ENCODE measurements around the gene ZNF689. TPM values are rescaled to one million over a fixed set of nuclear protein-coding genes. Genes with fewer than 3 reads are reported as not detected.

Gene ZNF689
- total and polyA plus RNA-seq, 2 donors (not counting 1 experiment from before 2014, with no cell fraction given): 3.5 to 6.1 TPM

DNA sequence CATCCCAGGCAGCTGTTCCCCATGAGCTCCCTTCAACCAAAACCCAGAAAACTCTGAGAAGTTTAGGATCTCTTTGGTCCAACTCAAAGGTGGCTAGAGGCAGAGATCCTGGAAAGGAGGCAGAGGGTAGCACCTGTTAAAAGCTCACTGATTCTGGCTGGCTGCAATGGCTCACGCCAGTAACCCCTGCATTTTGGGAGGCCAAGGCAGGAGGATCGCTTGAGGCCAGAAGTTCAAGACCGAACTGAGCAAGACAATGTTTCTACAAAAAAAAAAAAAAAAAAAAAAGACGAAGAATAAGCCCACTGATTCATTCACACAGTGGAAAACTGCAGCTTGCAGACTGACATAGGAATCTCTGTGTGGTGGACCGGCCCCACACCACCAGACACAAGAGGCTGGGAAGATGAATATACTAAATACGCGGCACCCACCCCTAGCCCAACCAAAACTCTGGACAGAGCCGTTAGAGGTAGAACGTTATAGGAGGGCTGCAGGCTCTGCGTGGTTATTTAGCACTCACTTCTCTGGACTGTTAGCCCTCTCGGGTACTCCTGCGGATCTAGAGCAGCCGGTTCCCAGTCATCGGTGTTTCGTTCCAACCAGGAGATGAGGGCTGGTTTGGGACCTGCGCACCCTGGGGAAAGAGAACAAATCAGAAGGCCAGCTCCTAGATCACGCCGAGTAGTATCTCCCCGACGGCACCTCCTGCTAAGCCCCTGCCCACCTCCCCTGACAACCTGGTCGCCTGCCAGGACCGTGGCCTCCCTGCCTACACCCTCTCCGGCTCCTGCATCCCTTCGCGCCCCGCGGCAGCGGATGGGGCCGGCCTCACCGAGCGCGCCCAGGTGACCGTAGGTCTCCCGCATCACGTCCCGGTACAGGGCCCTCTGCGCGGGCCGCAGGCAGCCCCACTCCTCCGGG is 925 bp downstream of the ZNF689 start:
- Histone ChIP-seq H3K79me2 (ENCODE audit: control insufficient read depth, insufficient read depth, low read length) (no peaks in the 10 kb centered on the region), H3K36me3 (ENCODE audit: control insufficient read depth, insufficient read depth, low read length) (peaks cover 6% of the 10 kb centered on the region), H4K20me1 (ENCODE audit: control insufficient read depth, extremely low read depth, insufficient read depth, low read length) (no peaks in the 10 kb centered on the region), H3K9me3 (ENCODE audit: control insufficient read depth, insufficient read depth, low read depth, low read length) (no peaks in the 10 kb centered on the region), H3K4me1 (ENCODE audit: control insufficient read depth, extremely low read depth, insufficient read depth, low read length) (peaks cover 2% of the 10 kb centered on the region), H3K4me3 (replicated peaks in 1 of 4; ENCODE audit: control extremely low read depth in 1 of 4, insufficient read depth in 1 of 4, low read depth in 3 of 4, low read length in 4 of 4) (peak overlapping the region; percentile 74 to 88 (median 82)), H3K27ac (ENCODE audit: insufficient read depth, low read length) (peak overlapping the region; percentile 92), H3K27me3 (ENCODE audit: control insufficient read depth, insufficient read depth, low read length) (no peaks in the 10 kb centered on the region), H2AFZ (ENCODE audit: low read length) (peak overlapping the region; percentile 37), H3K9ac (ENCODE audit: insufficient read depth, low read length) (peak overlapping the region; percentile 96), H3K4me2 (ENCODE audit: extremely low read depth, insufficient read depth, low read length) (peak overlapping the region; percentile 90)
- DNase-seq (ENCODE audit: low read depth in 2 of 2): peak; percentile 42 to 56
- TF ChIP-seq, protein P1, sequence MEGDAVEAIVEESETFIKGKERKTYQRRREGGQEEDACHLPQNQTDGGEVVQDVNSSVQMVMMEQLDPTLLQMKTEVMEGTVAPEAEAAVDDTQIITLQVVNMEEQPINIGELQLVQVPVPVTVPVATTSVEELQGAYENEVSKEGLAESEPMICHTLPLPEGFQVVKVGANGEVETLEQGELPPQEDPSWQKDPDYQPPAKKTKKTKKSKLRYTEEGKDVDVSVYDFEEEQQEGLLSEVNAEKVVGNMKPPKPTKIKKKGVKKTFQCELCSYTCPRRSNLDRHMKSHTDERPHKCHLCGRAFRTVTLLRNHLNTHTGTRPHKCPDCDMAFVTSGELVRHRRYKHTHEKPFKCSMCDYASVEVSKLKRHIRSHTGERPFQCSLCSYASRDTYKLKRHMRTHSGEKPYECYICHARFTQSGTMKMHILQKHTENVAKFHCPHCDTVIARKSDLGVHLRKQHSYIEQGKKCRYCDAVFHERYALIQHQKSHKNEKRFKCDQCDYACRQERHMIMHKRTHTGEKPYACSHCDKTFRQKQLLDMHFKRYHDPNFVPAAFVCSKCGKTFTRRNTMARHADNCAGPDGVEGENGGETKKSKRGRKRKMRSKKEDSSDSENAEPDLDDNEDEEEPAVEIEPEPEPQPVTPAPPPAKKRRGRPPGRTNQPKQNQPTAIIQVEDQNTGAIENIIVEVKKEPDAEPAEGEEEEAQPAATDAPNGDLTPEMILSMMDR (conservative IDR thresholded peaks at IDR 0.05 in 1 of 2, IDR thresholded peaks at IDR 0.05 in 1 of 2; ENCODE audit: low read depth in 1 of 2, low read length in 2 of 2): no peak
- TF ChIP-seq EZH2 (IDR thresholded peaks at IDR 0.05; ENCODE audit: low read length, missing control alignments): no peak

DNA sequence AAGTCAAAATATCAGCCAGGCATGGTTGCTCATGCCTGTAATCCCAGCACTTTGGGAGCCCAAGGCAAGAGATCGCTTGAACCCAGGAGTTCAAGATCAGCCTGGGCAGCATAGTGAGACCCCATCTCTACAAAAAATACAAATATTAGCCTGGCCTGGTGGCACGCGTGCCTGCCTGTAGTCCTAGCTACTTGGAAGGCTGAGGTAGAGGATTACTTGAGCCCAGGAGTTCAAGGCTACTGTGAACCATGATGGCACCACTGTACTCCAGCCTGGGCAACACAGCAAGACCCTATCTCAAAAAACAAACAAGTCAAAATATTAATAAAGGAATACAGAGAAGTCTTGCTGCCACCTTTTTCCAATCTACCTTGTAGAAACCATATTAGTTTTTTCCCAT is 4.2 kb downstream of the ZNF689 start:
- no peak overlapping the region for H3K4me3 ChIP-seq (replicated peaks in 1 of 4; ENCODE audit: control extremely low read depth in 1 of 4, insufficient read depth in 1 of 4, low read depth in 3 of 4, low read length in 4 of 4)
- H4K20me1 ChIP-seq (ENCODE audit: control insufficient read depth, extremely low read depth, insufficient read depth, low read length): no peaks in the 10 kb centered on the region
- H3K9ac ChIP-seq (ENCODE audit: insufficient read depth, low read length): no peak overlapping the region
- H3K27ac ChIP-seq (ENCODE audit: insufficient read depth, low read length): no peak overlapping the region
- no peak for DNase-seq (ENCODE audit: low read depth in 2 of 2)
- H3K9me3 ChIP-seq (ENCODE audit: control insufficient read depth, insufficient read depth, low read depth, low read length): no peaks in the 10 kb centered on the region
- H3K27me3 ChIP-seq (ENCODE audit: control insufficient read depth, insufficient read depth, low read length): no peaks in the 10 kb centered on the region
- H3K79me2 ChIP-seq (ENCODE audit: control insufficient read depth, insufficient read depth, low read length): no peaks in the 10 kb centered on the region
- H3K4me1 ChIP-seq (ENCODE audit: control insufficient read depth, extremely low read depth, insufficient read depth, low read length): peaks cover 9% of the 10 kb centered on the region
- H2AFZ ChIP-seq (ENCODE audit: low read length): no peak overlapping the region
- peaks cover 12% of the 10 kb centered on the region for H3K36me3 ChIP-seq (ENCODE audit: control insufficient read depth, insufficient read depth, low read length)
- H3K4me2 ChIP-seq (ENCODE audit: extremely low read depth, insufficient read depth, low read length): no peak overlapping the region
- TF ChIP-seq EZH2 (IDR thresholded peaks at IDR 0.05; ENCODE audit: low read length, missing control alignments): no peak
- TF ChIP-seq, protein P1 (conservative IDR thresholded peaks at IDR 0.05 in 1 of 2, IDR thresholded peaks at IDR 0.05 in 1 of 2; ENCODE audit: low read depth in 1 of 2, low read length in 2 of 2): no peak

DNA sequence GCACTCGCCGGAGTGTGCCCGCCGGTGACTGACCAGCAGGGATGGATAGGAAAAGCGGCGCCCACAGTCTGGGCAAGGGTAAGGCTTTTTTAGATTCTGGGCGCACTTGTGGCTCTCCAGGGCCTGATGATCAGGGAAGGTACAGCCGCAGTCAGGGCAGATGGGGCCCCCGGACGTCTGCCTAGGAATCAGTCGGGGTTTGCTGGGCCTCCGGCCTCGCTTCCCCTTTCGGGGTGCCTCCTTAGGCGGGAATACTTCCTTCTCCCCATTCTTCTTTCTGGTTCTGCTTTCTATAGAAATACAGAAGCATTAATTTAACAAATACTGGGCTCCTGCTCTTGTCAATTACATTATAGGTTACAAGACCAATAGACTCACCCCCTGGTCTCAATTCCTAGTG is 5.0 kb downstream of the ZNF689 start:
- Histone ChIP-seq H3K4me1 (ENCODE audit: control insufficient read depth, extremely low read depth, insufficient read depth, low read length) (peaks cover 6% of the 10 kb centered on the region), H3K4me2 (ENCODE audit: extremely low read depth, insufficient read depth, low read length) (no peak overlapping the region), H3K27ac (ENCODE audit: insufficient read depth, low read length) (no peak overlapping the region), H3K9ac (ENCODE audit: insufficient read depth, low read length) (no peak overlapping the region), H3K9me3 (ENCODE audit: control insufficient read depth, insufficient read depth, low read depth, low read length) (no peaks in the 10 kb centered on the region), H4K20me1 (ENCODE audit: control insufficient read depth, extremely low read depth, insufficient read depth, low read length) (no peaks in the 10 kb centered on the region), H3K79me2 (ENCODE audit: control insufficient read depth, insufficient read depth, low read length) (no peaks in the 10 kb centered on the region), H3K4me3 (replicated peaks in 1 of 4; ENCODE audit: control extremely low read depth in 1 of 4, insufficient read depth in 1 of 4, low read depth in 3 of 4, low read length in 4 of 4) (no peak overlapping the region), H3K36me3 (ENCODE audit: control insufficient read depth, insufficient read depth, low read length) (peaks cover 12% of the 10 kb centered on the region), H2AFZ (ENCODE audit: low read length) (no peak overlapping the region), H3K27me3 (ENCODE audit: control insufficient read depth, insufficient read depth, low read length) (no peaks in the 10 kb centered on the region)
- DNase-seq (ENCODE audit: low read depth in 2 of 2): no peak
- TF ChIP-seq, protein P1 (conservative IDR thresholded peaks at IDR 0.05 in 1 of 2, IDR thresholded peaks at IDR 0.05 in 1 of 2; ENCODE audit: low read depth in 1 of 2, low read length in 2 of 2): no peak
- no peak for TF ChIP-seq EZH2 (IDR thresholded peaks at IDR 0.05; ENCODE audit: low read length, missing control alignments)

Measured in fibroblast of lung (primary cell).